AG09309 (cell line): ENCODE data around the gene ETNK1.

Experiments used
- DNase-seq: peaks from one replicate; pipeline ENCODE4 v3.0.0-alpha.2; 2010; ENCODE audit warnings: low read depth
- H3K4me3 ChIP-seq: 2 replicates; pipeline ENCODE4 v1.5.1; 2011; ENCODE audit warnings: mild to moderate bottlenecking, low read depth, low read length, moderate library complexity; ENCODE audit not compliant: control insufficient read depth
- TF ChIP-seq, protein P1 (sequence below): IDR thresholded peaks from 2 replicates; pipeline ENCODE4 v1.5.1; 2011; ENCODE audit warnings: mild to moderate bottlenecking, low read depth, low read length, inconsistent platforms; ENCODE audit not compliant: insufficient read depth, control insufficient read depth; ENCODE audit errors: missing control alignments

ETNK1 gene

DNA sequence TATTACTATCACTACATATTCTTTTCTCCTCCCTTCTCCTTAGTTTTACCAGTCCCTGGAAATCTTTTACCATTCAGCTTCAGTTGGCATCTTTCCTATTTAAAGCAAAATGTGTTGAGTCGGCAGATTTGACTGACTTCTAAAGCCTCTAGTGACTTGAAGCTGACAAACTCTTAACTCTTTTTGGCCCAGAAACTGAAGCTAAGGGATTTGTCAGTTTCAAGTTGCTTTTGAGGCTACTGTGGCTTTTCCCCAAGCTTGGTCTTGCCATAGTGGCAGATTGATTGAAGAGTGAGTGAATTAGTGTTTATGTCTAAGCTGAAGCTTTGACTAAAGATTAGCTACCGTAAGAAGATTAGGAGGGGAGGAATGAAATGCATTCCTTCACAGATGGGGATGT, 104.0 kb downstream of the ETNK1 start:
- no peak overlapping the region for H3K4me3 ChIP-seq
- TF ChIP-seq, protein P1, sequence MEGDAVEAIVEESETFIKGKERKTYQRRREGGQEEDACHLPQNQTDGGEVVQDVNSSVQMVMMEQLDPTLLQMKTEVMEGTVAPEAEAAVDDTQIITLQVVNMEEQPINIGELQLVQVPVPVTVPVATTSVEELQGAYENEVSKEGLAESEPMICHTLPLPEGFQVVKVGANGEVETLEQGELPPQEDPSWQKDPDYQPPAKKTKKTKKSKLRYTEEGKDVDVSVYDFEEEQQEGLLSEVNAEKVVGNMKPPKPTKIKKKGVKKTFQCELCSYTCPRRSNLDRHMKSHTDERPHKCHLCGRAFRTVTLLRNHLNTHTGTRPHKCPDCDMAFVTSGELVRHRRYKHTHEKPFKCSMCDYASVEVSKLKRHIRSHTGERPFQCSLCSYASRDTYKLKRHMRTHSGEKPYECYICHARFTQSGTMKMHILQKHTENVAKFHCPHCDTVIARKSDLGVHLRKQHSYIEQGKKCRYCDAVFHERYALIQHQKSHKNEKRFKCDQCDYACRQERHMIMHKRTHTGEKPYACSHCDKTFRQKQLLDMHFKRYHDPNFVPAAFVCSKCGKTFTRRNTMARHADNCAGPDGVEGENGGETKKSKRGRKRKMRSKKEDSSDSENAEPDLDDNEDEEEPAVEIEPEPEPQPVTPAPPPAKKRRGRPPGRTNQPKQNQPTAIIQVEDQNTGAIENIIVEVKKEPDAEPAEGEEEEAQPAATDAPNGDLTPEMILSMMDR: no peak
- DNase-seq: no peak

DNA sequence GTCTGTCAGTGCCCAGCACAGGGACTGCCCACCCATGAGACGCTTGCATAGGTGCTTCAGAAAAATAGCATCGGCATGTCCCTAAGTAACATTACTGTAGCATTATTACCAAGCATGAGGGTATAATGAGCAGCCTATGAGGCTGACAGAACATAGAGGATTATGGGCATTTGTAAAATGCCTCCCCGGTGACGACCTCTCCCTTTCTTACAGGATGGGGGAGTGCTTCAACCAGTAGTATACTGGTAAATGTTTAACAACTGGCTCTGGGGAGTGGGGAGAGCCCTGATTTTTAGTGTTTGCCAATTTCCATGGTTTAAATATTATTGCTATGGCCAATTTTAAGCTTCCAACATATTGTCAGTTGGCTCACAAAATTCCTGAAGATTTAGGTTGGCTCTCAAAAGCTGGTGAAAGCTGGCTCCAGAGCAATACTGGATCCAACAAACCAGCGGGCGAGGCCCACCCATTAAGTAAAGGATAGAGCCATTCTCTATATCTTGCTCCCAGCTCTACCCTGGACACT, 104.5 kb downstream of the ETNK1 start:
- peak overlapping the region; percentile 20 for H3K4me3 ChIP-seq
- TF ChIP-seq, protein P1: no peak
- no peak for DNase-seq

GRCh38 chr12:22729957-22730443, 105.0 kb downstream of the ETNK1 start:
- TF ChIP-seq, protein P1: no peak
- peak overlapping the region; percentile 20 for H3K4me3 ChIP-seq
- peak; percentile 77 for DNase-seq

DNA sequence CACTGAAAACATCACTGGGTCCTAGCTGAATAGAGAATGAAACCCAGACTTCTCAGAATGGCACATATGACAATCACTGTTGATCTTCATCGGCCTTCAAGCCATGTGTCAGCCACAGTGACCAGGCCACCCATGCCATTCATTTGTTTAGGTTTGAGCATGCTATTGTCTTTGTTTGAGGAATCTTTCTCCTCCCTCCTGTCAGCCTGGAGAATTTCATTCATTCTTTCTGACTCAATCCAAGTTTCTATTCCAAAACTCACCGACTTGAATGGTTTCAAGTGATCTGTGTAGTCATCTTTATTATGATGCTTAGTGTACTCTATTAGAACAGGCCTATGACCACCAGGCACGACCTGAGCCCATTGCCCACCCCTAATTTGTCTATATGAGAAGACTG, 106.3 kb downstream of the ETNK1 start:
- no peak overlapping the region for H3K4me3 ChIP-seq
- TF ChIP-seq, protein P1: no peak
- DNase-seq: no peak

GRCh38 chr12:22733756-22734155, 108.8 kb downstream of the ETNK1 start:
- DNase-seq: no peak
- H3K4me3 ChIP-seq: no peak overlapping the region

DNA sequence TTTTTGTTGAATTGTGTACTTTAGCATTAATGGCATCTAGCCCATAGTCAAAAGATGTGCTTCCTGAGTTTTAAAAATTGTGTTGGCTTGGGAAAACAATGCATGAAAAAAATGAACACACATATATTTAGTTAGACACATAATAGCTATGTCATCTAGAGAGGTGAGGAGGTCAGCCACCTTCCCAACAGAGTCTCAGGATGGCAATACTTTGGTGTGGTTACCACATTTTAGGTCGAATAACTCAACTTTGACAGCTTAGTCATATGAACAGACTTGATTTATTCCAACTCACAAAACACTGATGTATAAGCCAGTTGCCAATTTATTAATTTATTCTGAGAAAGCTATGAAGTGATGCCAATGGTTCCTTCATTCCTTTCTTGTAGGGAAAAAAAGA, 114.0 kb downstream of the ETNK1 start:
- TF ChIP-seq, protein P1: no peak
- DNase-seq: peak; percentile 18
- H3K4me3 ChIP-seq: no peak overlapping the region

More at GRCh38 chr12:22733756-22734155, 108.8 kb downstream of the ETNK1 start:
- TF ChIP-seq, protein P1: no peak
